PFSK-1 (cell line): Measurements from ENCODE around the gene KCNJ1.

ENCODE experiments used
- FOXP2 ChIP-seq: optimal IDR thresholded peaks from 2 replicates; pipeline ENCODE3; 2011; ENCODE audit warnings: borderline replicate concordance, control low read depth, inconsistent platforms; ENCODE audit not compliant: insufficient read depth; ENCODE audit errors: extremely low read length, extremely low read depth
- POLR2AphosphoS5 ChIP-seq: IDR thresholded peaks from 2 replicates; pipeline ENCODE4 v1.6.1; 2012; ENCODE audit warnings: low read depth, mild to moderate bottlenecking, control low read depth, low read length, moderate library complexity
- REST ChIP-seq, 2 experiments: IDR thresholded peaks; 2 replicates each; pipeline versions ENCODE4 v1.6.1 to v1.8.0; 2011 to 2012; ENCODE audit warnings: low read depth in 2 of 2, low read length in 2 of 2, control low read depth in 1 of 2, inconsistent platforms in 1 of 2, mild to moderate bottlenecking in 1 of 2, moderate library complexity in 1 of 2; ENCODE audit not compliant: insufficient read depth in 1 of 2
- SIN3A ChIP-seq: IDR thresholded peaks from 2 replicates; pipeline ENCODE4 v1.6.1; 2012; ENCODE audit warnings: mild to moderate bottlenecking, low read length, moderate library complexity, borderline replicate concordance; ENCODE audit not compliant: insufficient read depth
- TAF1 ChIP-seq: IDR thresholded peaks from 2 replicates; pipeline ENCODE4 v1.6.1; 2012; ENCODE audit warnings: low read length, control low read depth, borderline replicate concordance; ENCODE audit not compliant: insufficient read depth

KCNJ1 gene

GRCh38 chr11:128814856-128815705, 52.0 kb downstream of the KCNJ1 start:
- TF ChIP-seq POLR2AphosphoS5, result no peak
- no peak for TF ChIP-seq SIN3A
- no peak for TF ChIP-seq FOXP2
- no peak for TF ChIP-seq TAF1
- no peak for TF ChIP-seq REST (IDR thresholded peaks at IDR 0.05; ENCODE audit: insufficient read depth in 1 of 2, low read depth in 2 of 2, low read length in 2 of 2)

DNA sequence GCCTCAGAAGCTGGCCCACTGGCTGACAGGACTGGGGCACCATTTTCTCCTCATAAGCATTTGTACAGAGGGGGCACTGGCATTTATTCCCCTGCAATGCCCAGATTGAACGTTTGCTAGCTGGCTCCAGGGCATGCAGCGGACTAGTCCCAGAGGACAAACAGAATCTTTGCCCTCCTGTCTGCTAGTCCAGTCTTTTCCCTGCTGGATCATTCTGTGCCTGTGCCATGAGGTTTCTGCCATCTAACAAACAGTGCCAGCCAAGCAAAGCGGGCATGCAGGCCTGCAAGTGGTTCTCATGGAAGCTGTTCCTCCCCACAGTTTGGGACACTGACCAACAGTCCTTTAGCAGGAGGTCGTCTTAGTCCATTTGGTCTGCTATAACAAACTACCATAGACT, 53.4 kb downstream of the KCNJ1 start:
- no peak for TF ChIP-seq REST (IDR thresholded peaks at IDR 0.05; ENCODE audit: insufficient read depth in 1 of 2, low read depth in 2 of 2, low read length in 2 of 2)
- TF ChIP-seq TAF1, result no peak
- no peak for TF ChIP-seq POLR2AphosphoS5
- no peak for TF ChIP-seq SIN3A
- TF ChIP-seq FOXP2, result no peak

- TF ChIP-seq SIN3A, result no peak
- TF ChIP-seq REST (IDR thresholded peaks at IDR 0.05; ENCODE audit: insufficient read depth in 1 of 2, low read depth in 2 of 2, low read length in 2 of 2), result no peak
- no peak for TF ChIP-seq FOXP2
- TF ChIP-seq TAF1, result no peak
- no peak for TF ChIP-seq POLR2AphosphoS5
Measured at GRCh38 chr11:128810784-128811514, 56.1 kb downstream of the KCNJ1 start.

GRCh38 chr11:128809128-128809527, 58.0 kb downstream of the KCNJ1 start:
- TF ChIP-seq SIN3A, result no peak
- TF ChIP-seq REST (IDR thresholded peaks at IDR 0.05; ENCODE audit: insufficient read depth in 1 of 2, low read depth in 2 of 2, low read length in 2 of 2), result no peak
- TF ChIP-seq POLR2AphosphoS5, result no peak
- TF ChIP-seq FOXP2, result no peak
- TF ChIP-seq TAF1, result no peak
